HFFc6 (cell line): ENCODE data around the gene NSMF. TPM values are rescaled to one million over a fixed set of nuclear protein-coding genes. Genes with fewer than 3 reads are reported as not detected.

Experiments used
- DNase-seq: peaks from one replicate; pipeline ENCODE4 v3.0.0-alpha.2; 2018
- H3K27ac Mint-ChIP-seq: 2 replicates; pipeline ENCODE4 v1.8.0; 2020; ENCODE audit warnings: mild to moderate bottlenecking, mixed read lengths
- H3K27me3 Mint-ChIP-seq: 2 replicates; pipeline ENCODE4 v1.8.0; 2021; ENCODE audit warnings: mild to moderate bottlenecking, moderate library complexity, mixed read lengths; ENCODE audit not compliant: insufficient read depth
- H3K36me3 Mint-ChIP-seq: 2 replicates; pipeline ENCODE4 v1.8.0; 2021; ENCODE audit warnings: low read depth, mixed read lengths
- H3K4me1 Mint-ChIP-seq: 2 replicates; pipeline ENCODE4 v1.8.0; 2020; ENCODE audit warnings: low read depth, mixed read lengths
- H3K4me3 Mint-ChIP-seq: 2 replicates; pipeline ENCODE4 v1.8.0; 2020; ENCODE audit warnings: mild to moderate bottlenecking, moderate library complexity, mixed read lengths
- H3K9me3 Mint-ChIP-seq: 2 replicates; pipeline ENCODE4 v1.8.0; 2020; ENCODE audit warnings: mild to moderate bottlenecking, mixed read lengths
- CTCF ChIP-seq: fragments of 200-600 bp; sonication (generic); IDR thresholded peaks from 2 replicates; pipeline ENCODE4 v1.5.0; 2021; ENCODE audit warnings: antibody characterized with exemption, mild to moderate bottlenecking
- total RNA-seq, 6 experiments: library from RNA; stranded (reverse); fragmentation: NEBNext Ultra II Directional; extraction: Animal tissue kit (Norgen Biotek cat#: 25700); gene quantifications; 2 replicates in 1 of 6; 3 replicates in 5 of 6; pipeline ENCODE4 v1.2.3, GENCODE V29; 2021

The NSMF gene
- total RNA-seq, 6 experiments from 2014 or later, result 24.3 to 29.9 (median 26.4) TPM

- Mint-ChIP-seq H3K4me1 (no peaks in the 10 kb centered on the region), H3K27ac (no peak overlapping the region), H3K4me3 (no peak overlapping the region), H3K27me3 (no peaks in the 10 kb centered on the region), H3K36me3 (no peaks in the 10 kb centered on the region), H3K9me3 (no peaks in the 10 kb centered on the region)
- no peak for DNase-seq
- no peak for TF ChIP-seq CTCF
Measured at GRCh38 chr9:137455359-137455991, 3.7 kb downstream of the NSMF start.

GRCh38 chr9:137454597-137455358 lies 4.4 kb downstream of the NSMF start:
- Mint-ChIP-seq H3K9me3 (no peaks in the 10 kb centered on the region), H3K4me3 (no peak overlapping the region), H3K27ac (no peak overlapping the region), H3K27me3 (no peaks in the 10 kb centered on the region), H3K4me1 (no peaks in the 10 kb centered on the region), H3K36me3 (no peaks in the 10 kb centered on the region)
- no peak for DNase-seq
- no peak for TF ChIP-seq CTCF

- Mint-ChIP-seq H3K27me3 (no peaks in the 10 kb centered on the region), H3K27ac (no peak overlapping the region)
Measured at GRCh38 chr9:137454145-137454596, 5.0 kb downstream of the NSMF start.

GRCh38 chr9:137453643-137454081 lies 5.5 kb downstream of the NSMF start:
- H3K27me3 Mint-ChIP-seq, result no peaks in the 10 kb centered on the region
- TF ChIP-seq CTCF, result no peak
- no peaks in the 10 kb centered on the region for H3K4me1 Mint-ChIP-seq
- H3K9me3 Mint-ChIP-seq, result no peaks in the 10 kb centered on the region
- H3K36me3 Mint-ChIP-seq, result no peaks in the 10 kb centered on the region
- no peak overlapping the region for H3K4me3 Mint-ChIP-seq
- peak; percentile 27 for DNase-seq
- H3K27ac Mint-ChIP-seq, result no peak overlapping the region

More at GRCh38 chr9:137454145-137454596, 5.0 kb downstream of the NSMF start:
- no peaks in the 10 kb centered on the region for H3K9me3 Mint-ChIP-seq
- H3K4me1 Mint-ChIP-seq, result no peaks in the 10 kb centered on the region
- no peak for TF ChIP-seq CTCF
- no peaks in the 10 kb centered on the region for H3K36me3 Mint-ChIP-seq
- DNase-seq, result no peak
- H3K4me3 Mint-ChIP-seq, result no peak overlapping the region

GRCh38 chr9:137452761-137453642 lies 6.1 kb downstream of the NSMF start:
- Mint-ChIP-seq H3K4me3 (no peak overlapping the region), H3K27ac (no peak overlapping the region), H3K4me1 (no peaks in the 10 kb centered on the region), H3K27me3 (no peaks in the 10 kb centered on the region), H3K36me3 (no peaks in the 10 kb centered on the region), H3K9me3 (no peaks in the 10 kb centered on the region)
- DNase-seq, result no peak
- TF ChIP-seq CTCF, result no peak
